ENCODE results near the gene TMOD2. TPM values are rescaled to one million over a fixed set of nuclear protein-coding genes. Genes with fewer than 3 reads are reported as not detected.

The TMOD2 gene
- total and polyA plus RNA-seq, 12 donors = 1.4 to 13.2 (median 7.0) TPM

- 81 to 90% (median 88%) methylated on average over 2 of the region's 2 CpGs for WGBS, 4 donors
- Histone ChIP-seq H3K27me3 (no peaks in the 10 kb centered on the region), H3K9me3 (replicated peaks in 1 of 3) (no peaks in the 10 kb centered on the region), H3K27ac (no peak overlapping the region), H3K4me3 (no peak overlapping the region), H3K36me3 (replicated peaks in 1 of 2) (peaks cover 0 to 8% of the 10 kb centered on the region in 2 donors), H3K4me1 (replicated peaks in 1 of 2) (no peaks in the 10 kb centered on the region)
- intact Hi-C loops (cut with DNase I) = no loop called here
- no peak for TF ChIP-seq POLR2A (IDR thresholded peaks at IDR 0.05)
- TF ChIP-seq, protein P1, sequence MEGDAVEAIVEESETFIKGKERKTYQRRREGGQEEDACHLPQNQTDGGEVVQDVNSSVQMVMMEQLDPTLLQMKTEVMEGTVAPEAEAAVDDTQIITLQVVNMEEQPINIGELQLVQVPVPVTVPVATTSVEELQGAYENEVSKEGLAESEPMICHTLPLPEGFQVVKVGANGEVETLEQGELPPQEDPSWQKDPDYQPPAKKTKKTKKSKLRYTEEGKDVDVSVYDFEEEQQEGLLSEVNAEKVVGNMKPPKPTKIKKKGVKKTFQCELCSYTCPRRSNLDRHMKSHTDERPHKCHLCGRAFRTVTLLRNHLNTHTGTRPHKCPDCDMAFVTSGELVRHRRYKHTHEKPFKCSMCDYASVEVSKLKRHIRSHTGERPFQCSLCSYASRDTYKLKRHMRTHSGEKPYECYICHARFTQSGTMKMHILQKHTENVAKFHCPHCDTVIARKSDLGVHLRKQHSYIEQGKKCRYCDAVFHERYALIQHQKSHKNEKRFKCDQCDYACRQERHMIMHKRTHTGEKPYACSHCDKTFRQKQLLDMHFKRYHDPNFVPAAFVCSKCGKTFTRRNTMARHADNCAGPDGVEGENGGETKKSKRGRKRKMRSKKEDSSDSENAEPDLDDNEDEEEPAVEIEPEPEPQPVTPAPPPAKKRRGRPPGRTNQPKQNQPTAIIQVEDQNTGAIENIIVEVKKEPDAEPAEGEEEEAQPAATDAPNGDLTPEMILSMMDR (IDR thresholded peaks at IDR 0.05) = no peak
- DNase-seq = no peak
Observed at GRCh38 chr15:51803965-51804364, 52.6 kb downstream of the TMOD2 start.

- Histone ChIP-seq H3K27ac (no peak overlapping the region), H3K9me3 (replicated peaks in 1 of 3) (no peaks in the 10 kb centered on the region), H3K4me1 (replicated peaks in 1 of 2) (no peaks in the 10 kb centered on the region), H3K27me3 (no peaks in the 10 kb centered on the region), H3K4me3 (no peak overlapping the region), H3K36me3 (replicated peaks in 1 of 2) (peaks cover 0 to 8% of the 10 kb centered on the region in 2 donors)
- TF ChIP-seq POLR2A (IDR thresholded peaks at IDR 0.05) = no peak
- TF ChIP-seq, protein P1 (IDR thresholded peaks at IDR 0.05) = no peak
- WGBS, 4 donors = 82 to 88% (median 86%) methylated on average over 2 of the region's 2 CpGs
- intact Hi-C loops (cut with DNase I) = no loop called here
- DNase-seq = no peak
Observed at GRCh38 chr15:51806123-51806522, 54.7 kb downstream of the TMOD2 start.

GRCh38 chr15:51809457-51809856 is 58.1 kb downstream of the TMOD2 start:
- no peaks in the 10 kb centered on the region for H3K9me3 ChIP-seq (replicated peaks in 1 of 3)
- whole genome bisulfite sequencing, 4 donors = 26 to 33% (median 30%) methylated on average over 1 of the region's 1 CpG
- TF ChIP-seq, protein P1 (IDR thresholded peaks at IDR 0.05) = no peak
- no peak for TF ChIP-seq POLR2A (IDR thresholded peaks at IDR 0.05)
- intact Hi-C loops (cut with DNase I) = no loop called here
- H3K36me3 ChIP-seq (replicated peaks in 1 of 2) = peaks cover 0 to 8% of the 10 kb centered on the region in 2 donors
- H3K27me3 ChIP-seq = no peaks in the 10 kb centered on the region
- no peak overlapping the region for H3K27ac ChIP-seq
- H3K4me1 ChIP-seq (replicated peaks in 1 of 2) = no peaks in the 10 kb centered on the region
- no peak for DNase-seq
- no peak overlapping the region for H3K4me3 ChIP-seq

GRCh38 chr15:51812598-51812997 is 61.2 kb downstream of the TMOD2 start:
- intact Hi-C loops (cut with DNase I) = no loop called here
- Histone ChIP-seq H3K27ac (no peak overlapping the region), H3K27me3 (no peaks in the 10 kb centered on the region), H3K36me3 (replicated peaks in 1 of 2) (no peaks in the 10 kb centered on the region), H3K4me3 (no peak overlapping the region), H3K4me1 (replicated peaks in 1 of 2) (peaks cover 0 to 3% of the 10 kb centered on the region in 2 donors), H3K9me3 (replicated peaks in 1 of 3) (no peaks in the 10 kb centered on the region)
- no peak for TF ChIP-seq POLR2A (IDR thresholded peaks at IDR 0.05)
- TF ChIP-seq, protein P1 (IDR thresholded peaks at IDR 0.05) = no peak
- DNase-seq = no peak
- WGBS, 4 donors = 85 to 87% (median 86%) methylated on average over 2 of the region's 2 CpGs
